NCI-H1694 (cell line): ENCODE results near the gene CLDND1.

Source experiments
- DNase-seq: peaks from one replicate; lab custom pipeline; 2025; lab: John Stamatoyannopoulos, UW

Gene CLDND1

DNA sequence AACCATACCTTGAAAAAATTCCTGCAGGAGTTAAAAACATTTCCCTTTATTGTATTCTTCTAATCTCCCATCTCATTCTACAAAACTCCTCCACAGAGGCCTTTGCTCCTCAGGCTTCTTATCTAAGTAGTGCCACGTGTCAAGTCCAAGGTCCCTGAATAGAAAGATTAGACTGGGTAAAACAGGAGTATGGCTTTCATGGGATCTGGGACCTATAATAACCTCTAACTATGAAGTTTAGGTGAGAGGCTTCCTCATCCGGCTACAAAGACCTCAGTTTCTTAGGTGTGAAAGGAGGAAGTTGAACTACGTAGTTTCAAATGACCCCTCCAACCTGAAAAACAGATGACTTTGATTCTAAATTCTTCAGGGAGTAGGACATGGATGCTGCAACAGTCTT is 29.1 kb upstream of the CLDND1 start:
- DNase-seq = no peak

DNA sequence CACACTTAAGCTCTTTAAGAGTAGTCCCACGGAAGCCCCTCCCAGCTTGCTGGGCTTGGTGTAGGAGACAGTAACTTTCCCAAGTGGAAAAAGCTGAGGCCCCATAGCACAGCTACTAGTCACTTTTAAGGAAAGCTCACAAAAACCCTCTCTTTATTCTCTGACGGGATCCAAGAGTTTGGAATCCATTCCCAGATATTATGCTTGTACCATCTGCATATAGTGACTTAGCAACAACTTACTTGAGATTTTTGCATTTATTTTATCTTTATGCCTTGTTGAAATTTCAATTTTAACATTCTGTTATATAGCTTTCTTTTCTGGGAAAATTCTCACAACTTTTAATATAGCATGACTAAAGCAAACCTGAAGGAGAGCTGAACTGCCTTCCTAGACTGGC is 28.5 kb upstream of the CLDND1 start:
- DNase-seq = no peak

DNA sequence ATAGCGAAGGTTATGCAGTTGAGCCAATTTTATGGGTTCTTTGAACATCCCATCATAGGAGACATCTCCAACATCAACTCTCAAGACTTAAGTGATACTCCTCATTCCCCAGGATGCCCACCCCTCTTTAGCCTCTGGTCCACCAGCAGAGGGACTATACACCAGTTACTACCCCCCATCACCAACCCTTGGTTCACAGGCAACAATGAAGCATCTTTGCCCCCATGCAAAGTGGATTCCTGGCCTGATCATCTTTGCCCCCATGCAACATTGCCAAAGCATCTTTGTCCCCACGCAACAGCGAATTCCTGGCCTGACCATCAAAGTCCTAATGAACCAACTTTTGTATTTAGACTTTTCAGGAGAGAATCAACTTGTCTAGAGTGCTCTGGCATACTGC is 28.1 kb upstream of the CLDND1 start:
- no peak for DNase-seq

DNA sequence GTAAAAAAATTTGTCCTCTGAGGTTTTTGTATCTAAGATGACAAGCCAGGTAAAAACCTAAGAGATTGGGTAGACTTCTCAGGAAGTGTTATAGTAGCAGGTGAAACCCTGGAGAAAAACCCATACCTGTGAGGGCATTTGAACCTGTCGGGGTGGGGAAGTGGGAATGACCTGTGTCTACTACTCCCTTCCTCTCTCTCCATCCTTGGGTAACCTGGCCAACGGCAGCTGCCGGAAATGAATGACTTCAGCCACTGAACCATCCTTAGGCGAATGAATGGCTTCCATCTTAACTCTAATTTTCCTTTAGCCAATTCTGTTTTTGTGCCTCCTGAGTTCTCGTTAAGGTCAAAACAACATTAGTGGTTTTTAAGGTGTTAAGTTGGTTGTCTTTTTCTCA is 25.8 kb upstream of the CLDND1 start:
- no peak for DNase-seq

DNA sequence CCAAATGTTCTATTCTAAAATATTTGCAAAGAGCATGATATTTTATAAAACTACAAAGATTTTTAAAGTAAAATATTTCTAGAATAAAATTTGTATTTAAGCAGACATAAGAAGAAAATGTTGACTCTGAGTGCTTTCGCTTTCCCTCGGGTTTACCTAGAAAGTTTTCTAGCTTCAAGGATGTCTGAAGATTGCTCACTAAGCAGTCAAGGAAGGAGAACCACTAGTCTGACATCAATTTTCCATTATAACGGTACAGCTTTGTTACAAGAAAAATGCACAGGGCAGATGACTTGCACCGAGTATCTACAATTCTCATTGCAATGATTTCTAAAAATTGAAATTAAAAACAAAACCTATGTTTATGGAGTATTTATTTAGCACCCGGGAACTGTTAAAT is 23.2 kb upstream of the CLDND1 start:
- no peak for DNase-seq

DNA sequence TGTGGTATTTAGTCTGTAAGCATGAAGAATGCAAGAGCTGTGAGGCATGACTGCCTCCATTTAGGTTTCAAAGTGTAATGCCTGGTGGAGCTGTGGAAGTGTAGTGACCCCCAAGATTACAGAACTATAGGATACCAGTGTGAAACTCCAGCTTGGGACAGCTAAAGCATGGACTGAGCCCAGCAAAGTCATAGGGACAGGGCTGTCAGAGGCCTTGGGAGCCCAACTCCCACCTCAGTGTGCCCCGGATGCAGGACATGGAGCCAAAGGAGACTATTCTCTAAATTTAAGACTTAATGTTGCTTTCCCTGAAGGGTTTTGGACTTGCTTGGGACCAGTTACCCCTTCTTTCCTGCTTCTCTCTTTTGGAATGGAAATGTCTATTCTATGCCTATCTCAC is 19.9 kb upstream of the CLDND1 start:
- no peak for DNase-seq

DNA sequence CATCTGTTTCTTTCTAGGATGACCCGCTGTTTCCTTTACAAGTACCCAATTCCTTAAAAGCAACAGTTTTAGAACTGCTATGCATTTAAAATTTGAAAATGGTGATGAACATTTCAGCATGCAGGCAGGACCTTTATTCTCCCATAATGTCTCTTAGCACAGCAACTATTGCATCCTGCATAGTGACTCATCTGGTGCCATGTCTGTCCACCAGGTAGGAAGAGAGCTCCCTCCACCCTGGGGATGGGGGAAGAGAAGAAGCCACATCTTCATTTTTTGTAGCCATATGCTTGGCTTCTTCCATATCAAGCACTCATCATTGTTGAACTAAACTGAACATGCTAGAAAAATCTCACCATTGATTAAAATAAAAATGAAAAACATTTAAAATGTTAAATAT is 19.0 kb upstream of the CLDND1 start:
- DNase-seq = no peak

DNA sequence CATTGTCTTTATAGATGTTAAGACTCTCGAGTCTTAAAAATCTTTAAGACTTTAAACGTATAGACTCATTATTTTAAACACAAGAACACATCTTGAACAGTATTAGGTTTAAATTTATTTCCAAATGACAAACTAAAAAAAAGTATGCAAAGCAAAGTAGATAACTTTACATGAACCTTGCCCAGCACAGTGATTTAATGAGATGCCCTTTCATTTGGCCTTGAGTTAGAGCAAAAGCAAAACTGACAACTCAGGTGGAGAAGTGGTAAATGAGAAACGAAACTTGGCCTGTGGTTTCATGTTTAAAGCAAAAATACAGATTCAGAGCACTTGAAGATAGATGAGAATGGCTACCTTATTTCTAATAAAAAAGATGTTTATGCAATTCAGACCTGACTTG is 17.6 kb upstream of the CLDND1 start:
- DNase-seq = no peak

DNA sequence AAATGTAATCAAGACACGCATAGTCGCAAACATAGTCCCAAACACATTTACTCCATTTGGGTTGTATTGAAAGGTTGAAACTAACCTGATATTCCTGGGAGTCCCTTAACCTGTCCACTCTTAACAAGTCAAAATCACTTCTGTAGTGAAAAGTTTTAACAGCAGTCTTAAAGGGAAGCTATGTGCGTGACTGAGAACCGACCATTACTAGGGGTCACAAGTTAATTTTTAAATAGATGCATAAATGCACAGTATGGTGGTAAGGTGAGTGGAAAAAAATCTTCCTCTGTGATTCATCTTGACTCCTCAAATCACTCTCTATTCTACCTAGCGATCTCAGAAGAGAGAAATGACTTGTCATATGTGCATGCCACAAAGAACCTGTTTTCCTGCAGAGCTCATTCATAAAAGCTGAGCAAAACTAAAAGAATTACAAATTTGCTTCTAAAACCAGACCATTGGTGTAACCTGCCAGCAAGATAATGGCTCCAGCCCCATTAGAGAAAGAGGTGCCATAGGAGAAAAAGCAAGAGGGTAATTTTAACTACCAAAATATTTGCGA is 13.8 kb upstream of the CLDND1 start:
- DNase-seq = no peak

DNA sequence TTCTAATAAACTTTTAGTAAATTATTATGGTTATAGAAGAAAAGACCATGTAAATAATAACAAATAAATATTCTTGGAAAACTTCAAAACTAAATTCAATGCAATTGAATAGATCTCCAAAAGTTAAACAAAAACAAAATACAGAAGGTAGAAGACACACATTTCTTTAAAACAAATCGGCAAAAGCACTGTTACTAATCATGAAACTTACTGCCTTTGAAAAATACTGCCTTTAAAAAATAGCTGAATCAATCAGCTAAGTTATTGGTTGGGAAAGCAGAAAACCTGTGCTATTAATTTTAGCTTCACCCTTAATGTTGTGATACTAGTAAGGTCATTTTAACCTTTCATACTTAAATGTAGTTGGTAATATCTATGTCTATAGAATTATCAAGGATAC is 12.0 kb upstream of the CLDND1 start:
- no peak for DNase-seq

DNA sequence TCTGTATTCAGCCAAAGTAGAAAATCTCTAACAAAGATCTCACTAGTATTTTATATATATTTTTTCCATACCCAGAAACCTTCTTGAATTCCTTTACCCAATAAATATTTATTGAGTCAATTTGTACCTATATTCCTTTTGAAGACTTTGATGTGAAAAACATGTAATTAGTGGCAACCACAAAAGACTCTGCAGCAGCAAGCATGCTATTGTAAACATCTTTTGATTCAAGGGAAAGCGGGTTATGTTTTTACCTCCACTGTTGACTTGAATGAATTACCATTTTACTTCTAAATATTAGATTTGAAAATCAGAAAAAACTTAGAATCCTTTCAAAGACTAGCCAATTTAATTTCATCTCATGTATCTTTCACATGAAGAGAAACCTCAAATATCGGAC is 11.5 kb upstream of the CLDND1 start:
- no peak for DNase-seq

DNA sequence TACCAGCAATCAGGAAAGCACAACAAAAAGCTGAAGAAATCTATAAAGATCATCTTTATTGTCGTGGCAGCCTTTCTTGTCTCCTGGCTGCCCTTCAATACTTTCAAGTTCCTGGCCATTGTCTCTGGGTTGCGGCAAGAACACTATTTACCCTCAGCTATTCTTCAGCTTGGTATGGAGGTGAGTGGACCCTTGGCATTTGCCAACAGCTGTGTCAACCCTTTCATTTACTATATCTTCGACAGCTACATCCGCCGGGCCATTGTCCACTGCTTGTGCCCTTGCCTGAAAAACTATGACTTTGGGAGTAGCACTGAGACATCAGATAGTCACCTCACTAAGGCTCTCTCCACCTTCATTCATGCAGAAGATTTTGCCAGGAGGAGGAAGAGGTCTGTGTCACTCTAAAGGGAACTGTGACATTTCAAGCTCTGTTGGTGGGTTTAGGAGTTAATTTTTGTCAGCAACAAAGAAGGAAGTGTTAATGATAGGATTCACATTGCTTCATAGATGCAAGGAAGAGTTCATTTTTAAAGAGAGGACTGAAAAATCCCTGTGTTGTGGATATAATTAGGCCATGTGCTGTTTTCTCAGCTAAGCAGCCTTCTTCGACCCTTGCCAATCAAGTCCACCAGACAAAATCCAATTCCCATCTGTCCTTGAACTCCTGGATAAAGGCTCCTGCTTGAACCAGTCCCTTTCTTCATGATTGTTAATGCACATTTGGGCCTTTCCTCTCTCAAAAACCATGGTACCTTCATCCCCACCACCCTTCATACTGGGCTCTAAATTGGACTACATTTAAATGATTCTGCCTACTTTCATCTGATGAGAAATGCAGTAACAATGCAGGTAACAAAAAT is 10.2 kb upstream of the CLDND1 start:
- DNase-seq = no peak

DNA sequence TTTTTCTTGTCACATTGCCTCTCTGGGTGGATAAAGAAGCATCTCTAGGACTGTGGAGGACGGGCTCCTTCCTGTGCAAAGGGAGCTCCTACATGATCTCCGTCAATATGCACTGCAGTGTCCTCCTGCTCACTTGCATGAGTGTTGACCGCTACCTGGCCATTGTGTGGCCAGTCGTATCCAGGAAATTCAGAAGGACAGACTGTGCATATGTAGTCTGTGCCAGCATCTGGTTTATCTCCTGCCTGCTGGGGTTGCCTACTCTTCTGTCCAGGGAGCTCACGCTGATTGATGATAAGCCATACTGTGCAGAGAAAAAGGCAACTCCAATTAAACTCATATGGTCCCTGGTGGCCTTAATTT is 9.6 kb upstream of the CLDND1 start:
- no peak for DNase-seq

DNA sequence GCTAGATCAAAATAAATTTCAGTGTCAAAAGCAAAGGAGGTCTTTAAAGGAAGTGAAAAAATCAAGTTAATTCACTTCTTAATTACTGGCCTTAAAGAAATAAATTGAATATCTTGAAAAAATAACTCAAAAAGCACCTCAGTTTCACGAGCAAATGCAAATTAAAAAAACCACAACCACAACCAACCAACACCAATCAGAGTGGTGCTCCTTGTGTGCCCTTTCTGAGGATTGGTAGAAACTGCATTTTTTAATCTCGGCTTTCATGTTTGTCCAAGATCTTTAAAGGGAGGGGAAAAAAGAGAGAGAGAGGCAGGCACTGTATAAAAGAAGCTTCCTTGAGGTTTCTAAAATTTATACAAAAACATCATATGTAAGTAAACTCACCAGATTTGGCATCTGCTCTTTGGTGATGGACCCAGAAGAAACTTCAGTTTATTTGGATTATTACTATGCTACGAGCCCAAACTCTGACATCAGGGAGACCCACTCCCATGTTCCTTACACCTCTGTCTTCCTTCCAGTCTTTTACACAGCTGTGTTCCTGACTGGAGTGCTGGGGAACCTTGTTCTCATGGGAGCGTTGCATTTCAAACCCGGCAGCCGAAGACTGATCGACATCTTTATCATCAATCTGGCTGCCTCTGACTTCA is 9.0 kb upstream of the CLDND1 start, which contains the start of gene GPR15:
TSS of gene GPR15 (plus strand) at position 357 of the 653 bp plus-strand sequence. CDS start at position 413, 56 bp downstream.
- DNase-seq = no peak

DNA sequence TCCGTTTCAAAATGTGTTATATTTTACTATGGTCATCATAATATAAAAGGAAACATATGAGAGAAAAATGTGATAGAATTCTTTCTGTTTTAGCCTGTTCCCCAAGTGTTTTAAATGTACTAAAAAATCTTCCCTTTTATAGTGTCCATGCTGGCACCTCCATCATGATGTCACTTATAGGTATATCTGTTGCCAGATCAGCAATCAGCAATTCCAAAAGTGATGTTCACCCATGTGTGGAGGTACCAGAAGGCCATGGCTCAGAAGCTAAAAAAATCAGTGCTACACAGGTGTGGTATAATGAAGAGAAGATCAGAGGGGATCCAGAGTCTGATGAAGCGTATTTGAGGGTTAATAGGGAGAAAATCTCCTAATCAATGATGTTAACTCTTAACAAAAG is 8.0 kb upstream of the CLDND1 start:
- no peak for DNase-seq

DNA sequence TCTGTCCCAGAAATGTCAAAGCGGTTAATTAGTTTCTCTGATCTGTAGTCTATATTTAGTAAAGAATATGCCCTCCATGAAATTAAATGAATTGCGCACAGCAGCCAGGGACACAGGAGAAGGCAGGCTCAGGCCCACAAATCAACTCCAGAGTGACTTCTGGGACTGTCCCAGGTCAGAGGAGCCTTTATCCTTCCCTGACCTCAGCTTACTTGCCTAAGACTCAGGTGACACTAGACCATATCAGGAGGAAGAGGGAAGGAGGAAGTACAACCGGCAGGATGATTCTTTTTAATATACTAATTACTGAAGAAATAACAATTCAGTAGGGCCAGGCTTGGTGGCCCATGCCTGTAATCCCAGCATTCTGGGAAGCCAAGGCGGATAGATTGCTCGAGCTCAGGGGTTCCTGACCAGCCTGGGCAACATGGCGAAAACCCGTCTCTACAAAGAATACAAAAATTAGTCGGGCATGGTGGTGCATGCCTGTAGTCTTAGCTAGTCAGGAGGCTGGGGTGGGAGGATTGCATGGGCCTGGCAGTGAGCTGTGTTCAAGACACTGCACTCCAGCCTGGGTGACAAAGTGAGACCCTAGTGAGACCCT is 7.3 kb upstream of the CLDND1 start:
- DNase-seq = no peak

DNA sequence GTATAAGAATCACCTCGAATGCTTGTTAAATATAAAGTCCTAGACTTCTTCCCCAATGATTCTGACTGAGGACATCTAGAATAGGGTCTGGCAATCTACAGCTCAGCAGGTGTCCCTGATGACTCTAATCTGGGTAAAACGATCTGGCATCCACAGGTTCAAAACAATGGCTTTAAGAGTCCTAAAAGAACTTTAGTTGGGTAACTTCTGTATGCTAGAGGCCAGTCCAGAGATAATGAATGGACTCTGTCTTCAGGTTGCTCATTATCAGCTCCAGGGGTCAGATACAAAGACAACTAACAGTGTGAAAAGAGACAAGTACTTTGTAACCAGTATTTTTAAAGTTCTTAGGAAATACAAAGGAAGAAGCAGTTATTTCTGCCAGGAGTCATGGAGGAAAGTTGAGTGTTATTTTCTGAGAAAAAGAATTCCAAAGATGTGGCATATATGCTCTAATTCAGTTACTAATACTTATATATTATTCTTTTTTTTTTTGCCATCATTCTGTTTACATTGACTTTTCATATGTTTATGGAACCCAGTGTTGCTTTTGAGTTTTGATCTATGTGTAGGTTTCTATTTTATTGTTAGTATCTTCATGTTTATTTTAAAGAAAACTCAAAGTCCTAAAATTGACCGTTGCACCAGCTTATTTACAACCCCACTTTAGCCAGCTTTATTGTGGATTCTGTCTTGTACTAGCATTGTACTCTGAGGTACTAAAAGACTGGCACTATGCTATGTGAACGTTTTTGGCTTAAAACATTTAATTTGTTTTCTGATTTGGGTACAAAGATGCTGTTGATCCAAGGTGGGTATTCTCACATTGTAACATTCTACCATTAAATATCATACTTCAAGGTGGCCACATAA is 6.0 kb upstream of the CLDND1 start:
- no peak for DNase-seq

DNA sequence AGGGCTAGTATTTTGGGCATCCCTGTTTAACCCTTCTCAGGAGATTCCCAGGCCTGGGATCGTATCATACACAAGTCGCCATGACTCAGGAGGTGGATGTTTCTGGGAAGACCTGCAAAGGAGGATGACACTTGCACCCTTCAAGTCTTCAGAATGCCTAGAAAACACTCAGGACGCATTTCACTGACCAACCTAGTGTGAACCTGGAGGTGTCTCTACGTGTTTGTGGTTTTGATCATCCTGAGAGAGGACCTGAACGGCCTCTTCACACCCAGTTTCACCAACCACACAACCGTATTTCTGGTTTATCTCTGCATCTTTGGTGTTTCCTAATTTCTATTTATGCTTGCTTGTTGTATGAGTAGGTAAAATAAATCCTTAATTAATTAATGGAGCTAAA is 2.8 kb upstream of the CLDND1 start:
- DNase-seq = no peak

DNA sequence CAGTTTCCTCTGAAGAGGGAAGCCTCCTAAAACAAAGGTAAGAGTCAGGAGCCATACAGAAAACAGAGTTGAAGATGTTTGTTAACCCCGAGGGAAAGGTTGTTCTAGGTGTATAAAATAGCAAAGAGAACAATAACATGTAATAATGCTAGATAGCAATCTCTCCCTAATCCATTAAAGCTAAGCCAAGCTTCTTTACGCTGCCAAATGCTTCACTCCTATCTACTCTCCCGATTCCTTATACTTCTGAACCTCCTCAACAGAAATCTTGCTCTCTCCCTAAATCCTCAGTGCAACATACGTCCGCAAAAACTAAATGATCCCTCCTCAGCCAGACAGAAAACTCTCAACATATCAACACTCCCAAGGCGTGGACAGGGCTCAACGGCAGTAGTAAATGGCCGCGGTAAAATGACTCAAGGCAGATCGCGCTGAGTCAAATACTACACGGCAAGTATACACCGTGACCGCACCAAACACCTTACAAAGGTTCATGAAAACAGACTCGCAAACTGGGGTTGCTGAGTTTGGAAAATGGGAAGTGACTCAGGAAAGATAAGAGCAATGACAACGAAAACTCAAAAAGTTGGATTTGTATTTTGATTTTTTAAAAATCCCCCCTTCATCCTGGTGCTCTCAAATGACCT is 682 bp downstream of the CLDND1 start:
- DNase-seq = peak; percentile 8

DNA sequence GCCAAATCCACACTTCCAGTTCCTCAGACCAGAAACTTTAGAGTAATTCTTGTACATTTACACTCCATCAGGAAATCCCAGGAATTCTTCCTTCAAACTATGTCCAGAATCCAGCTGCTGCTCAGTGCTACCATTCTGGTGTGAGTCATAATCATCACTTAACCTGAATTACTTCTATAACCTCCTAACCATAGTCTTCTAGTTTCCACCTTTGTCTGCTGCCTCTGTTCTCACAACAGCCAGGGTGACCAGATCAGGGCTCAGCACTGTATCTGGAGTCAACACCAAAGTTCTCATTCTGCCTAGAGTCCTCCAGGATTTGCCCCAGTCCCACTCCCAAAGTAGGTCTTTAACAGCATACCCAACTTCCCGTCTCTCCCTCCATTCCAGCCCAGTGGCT is 3.4 kb downstream of the CLDND1 start:
- DNase-seq = no peak

DNA sequence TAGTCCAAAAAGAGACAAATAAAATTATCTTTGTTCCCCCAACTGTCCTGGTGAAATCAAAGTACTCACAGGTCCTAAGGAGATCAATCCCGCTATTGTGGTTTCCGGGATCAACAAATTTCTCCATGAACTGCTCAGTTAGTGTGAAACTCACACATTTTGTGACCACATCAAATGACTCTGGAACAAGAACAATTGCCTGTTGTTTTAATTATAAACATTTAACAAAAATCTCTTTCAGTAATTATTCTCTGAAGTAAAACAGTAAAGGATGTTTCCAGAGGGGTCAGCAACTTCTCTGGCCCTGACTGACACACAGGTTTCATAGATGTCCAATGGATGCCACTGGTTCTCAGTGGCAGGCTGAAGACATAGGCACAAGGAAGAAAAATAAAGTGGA is 3.9 kb downstream of the CLDND1 start:
- no peak for DNase-seq

DNA sequence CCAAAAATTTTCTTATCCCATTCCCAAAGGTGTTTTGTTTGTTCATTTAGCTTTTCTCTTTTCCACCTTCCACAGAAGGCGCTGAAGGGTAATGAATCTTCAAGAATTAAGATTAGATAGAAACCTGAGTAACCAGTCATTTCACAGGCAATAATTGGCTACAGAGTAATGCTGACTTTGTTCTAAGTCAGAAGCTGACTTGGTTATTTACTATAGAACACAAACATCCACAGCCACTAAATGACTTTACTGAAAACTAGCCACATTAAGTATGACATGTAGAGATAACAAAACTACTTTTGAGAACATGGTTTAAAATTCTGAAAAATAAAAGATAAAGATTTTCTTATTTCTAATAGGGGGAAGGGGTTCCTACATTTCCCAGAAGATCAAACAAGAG is 7.8 kb downstream of the CLDND1 start:
- DNase-seq = no peak
